Cardiac muscle cell (in vitro differentiated cells and primary cell): ENCODE measurements around the gene TBX18. TPM values are rescaled to one million over a fixed set of nuclear protein-coding genes. Genes with fewer than 3 reads are reported as not detected.

Source experiments
- DNase-seq, 2 donors: peaks; one replicate each; pipeline versions ENCODE4 v3.0.0 to v3.0.0-alpha.2; 2010 to 2017; ENCODE audit warnings: low read depth in 1 of 2, low spot score in 1 of 2
- H3K27ac ChIP-seq: fragments of 200-600 bp; sonication (generic); 2 replicates; pipeline ENCODE4 v1.5.1; 2016
- H3K27me3 ChIP-seq: fragments of 200-600 bp; sonication (generic); 2 replicates; pipeline ENCODE4 v1.6.0; 2016; ENCODE audit warnings: control low read depth
- H3K36me3 ChIP-seq: fragments of 200-600 bp; sonication (generic); 2 replicates; pipeline ENCODE4 v1.5.1; 2016; ENCODE audit warnings: control low read depth
- H3K4me1 ChIP-seq: fragments of 200-600 bp; sonication (generic); 2 replicates; pipeline ENCODE4 v1.8.1; 2017; ENCODE audit warnings: low read depth, mild to moderate bottlenecking, mixed run types
- H3K4me3 ChIP-seq: fragments of 200-600 bp; sonication (generic); 2 replicates; pipeline ENCODE4 v1.5.1; 2016; ENCODE audit warnings: mild to moderate bottlenecking
- H3K9me3 ChIP-seq: fragments of 200-600 bp; sonication (generic); 2 replicates; pipeline ENCODE4 v1.5.1; 2017; ENCODE audit warnings: low read depth, mild to moderate bottlenecking, control low read depth
- CTCF ChIP-seq: IDR thresholded peaks from 2 replicates; pipeline ENCODE4 v1.5.1; 2012; ENCODE audit warnings: low read depth, mild to moderate bottlenecking, low read length
- polyA plus RNA-seq: library from polyadenylated mRNA; unstranded; fragments of >200 nt; fragmentation: Nextera tagmentation; extraction: Ambion mirVana; gene quantifications from 2 replicates; pipeline ENCODE4 v1.2.1, GENCODE V29; 2016
- total RNA-seq: library from RNA; depleted of rRNA; stranded (reverse); fragments of >200 nt; gene quantifications from 2 replicates; pipeline ENCODE4 v1.2.3, GENCODE V29; 2016

Gene TBX18
- total and polyA plus RNA-seq, 2 experiments from 2014 or later, result 1.2 to 5.5 TPM

GRCh38 chr6:84663866-84664265 is 100.5 kb downstream of the TBX18 start:
- no peaks in the 10 kb centered on the region for H3K36me3 ChIP-seq
- no peak overlapping the region for H3K4me3 ChIP-seq
- peaks cover 38% of the 10 kb centered on the region for H3K27me3 ChIP-seq
- H3K27ac ChIP-seq, result no peak overlapping the region
- no peaks in the 10 kb centered on the region for H3K9me3 ChIP-seq
- DNase-seq, result no peak
- peaks cover 11% of the 10 kb centered on the region for H3K4me1 ChIP-seq
- TF ChIP-seq CTCF, result no peak

- no peak for TF ChIP-seq CTCF
- no peak for DNase-seq
- H3K4me3 ChIP-seq, result no peak overlapping the region
- H3K36me3 ChIP-seq, result no peaks in the 10 kb centered on the region
- peaks cover 65% of the 10 kb centered on the region for H3K27me3 ChIP-seq
- H3K4me1 ChIP-seq, result no peaks in the 10 kb centered on the region
- no peak overlapping the region for H3K27ac ChIP-seq
- H3K9me3 ChIP-seq, result no peaks in the 10 kb centered on the region
Measured at GRCh38 chr6:84657486-84657885, 106.9 kb downstream of the TBX18 start.

GRCh38 chr6:84657025-84657424 is 107.4 kb downstream of the TBX18 start:
- H3K27me3 ChIP-seq, result peaks cover 60% of the 10 kb centered on the region
- H3K27ac ChIP-seq, result no peak overlapping the region
- no peak for TF ChIP-seq CTCF
- H3K4me3 ChIP-seq, result no peak overlapping the region
- no peaks in the 10 kb centered on the region for H3K9me3 ChIP-seq
- H3K36me3 ChIP-seq, result no peaks in the 10 kb centered on the region
- H3K4me1 ChIP-seq, result no peaks in the 10 kb centered on the region
- no peak for DNase-seq

- no peak for DNase-seq
- no peak overlapping the region for H3K27ac ChIP-seq
Measured at GRCh38 chr6:84653027-84653551, 111.3 kb downstream of the TBX18 start.

GRCh38 chr6:84652356-84653026 is 111.9 kb downstream of the TBX18 start:
- peaks cover 20% of the 10 kb centered on the region for H3K27me3 ChIP-seq
- no peak for TF ChIP-seq CTCF
- no peaks in the 10 kb centered on the region for H3K4me1 ChIP-seq
- H3K36me3 ChIP-seq, result no peaks in the 10 kb centered on the region
- H3K9me3 ChIP-seq, result no peaks in the 10 kb centered on the region
- DNase-seq, result peak in 1 of 2 donors; percentile 95
- no peak overlapping the region for H3K4me3 ChIP-seq
- no peak overlapping the region for H3K27ac ChIP-seq

More at GRCh38 chr6:84653027-84653551, 111.3 kb downstream of the TBX18 start:
- H3K4me1 ChIP-seq, result no peaks in the 10 kb centered on the region
- no peak for TF ChIP-seq CTCF
- H3K36me3 ChIP-seq, result no peaks in the 10 kb centered on the region
- H3K4me3 ChIP-seq, result no peak overlapping the region
- H3K9me3 ChIP-seq, result no peaks in the 10 kb centered on the region
- peaks cover 26% of the 10 kb centered on the region for H3K27me3 ChIP-seq
